Globus pallidus (tissue), 1 donor: ENCODE measurements around the gene FRMD4A.

Source experiments
- DNase-seq: peaks from one replicate; pipeline ENCODE4 v3.0.0-alpha.2; 2015; ENCODE audit warnings: low spot score

FRMD4A gene

DNA sequence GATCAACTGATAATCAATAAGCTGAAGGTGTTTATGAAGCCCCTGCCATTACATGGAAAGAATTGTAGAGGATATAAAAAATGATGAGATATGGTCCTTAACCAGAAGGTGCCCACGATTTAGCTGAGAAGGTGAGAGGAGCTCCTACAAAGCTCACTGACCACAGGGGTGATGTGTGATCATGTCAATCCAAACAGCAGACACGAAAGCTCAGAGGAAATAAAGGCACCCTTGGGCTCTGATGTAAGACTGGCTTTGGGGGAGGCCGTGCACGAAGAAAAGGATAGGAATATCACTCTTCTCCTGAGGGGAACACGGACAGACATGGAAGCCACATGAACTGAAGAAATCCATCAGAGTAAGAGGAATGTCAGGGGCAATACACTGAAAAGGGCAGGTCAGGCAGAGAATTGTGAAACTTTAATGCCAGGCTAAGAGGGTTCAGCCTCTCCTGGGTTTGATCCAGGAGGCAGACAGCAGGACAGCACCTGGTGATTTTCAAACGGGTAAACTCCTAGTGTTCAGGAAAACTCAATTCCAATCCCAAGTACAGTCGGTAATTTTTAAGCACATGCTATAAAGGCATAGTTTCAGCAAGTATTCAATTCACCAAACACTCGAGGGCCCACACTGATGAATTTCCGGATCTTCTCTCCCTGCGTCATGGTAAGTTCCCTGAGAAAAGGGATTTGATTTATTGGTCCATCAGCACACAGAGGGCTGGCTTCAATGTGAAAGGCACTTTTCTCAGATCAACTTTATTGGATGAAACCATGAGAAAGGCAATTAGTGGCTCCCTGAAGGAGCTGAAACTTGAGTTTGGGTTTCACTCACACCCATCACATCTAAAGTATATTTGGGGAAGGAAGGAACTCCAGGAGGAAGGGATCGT, 580.2 kb downstream of the FRMD4A start:
- no peak for DNase-seq

DNA sequence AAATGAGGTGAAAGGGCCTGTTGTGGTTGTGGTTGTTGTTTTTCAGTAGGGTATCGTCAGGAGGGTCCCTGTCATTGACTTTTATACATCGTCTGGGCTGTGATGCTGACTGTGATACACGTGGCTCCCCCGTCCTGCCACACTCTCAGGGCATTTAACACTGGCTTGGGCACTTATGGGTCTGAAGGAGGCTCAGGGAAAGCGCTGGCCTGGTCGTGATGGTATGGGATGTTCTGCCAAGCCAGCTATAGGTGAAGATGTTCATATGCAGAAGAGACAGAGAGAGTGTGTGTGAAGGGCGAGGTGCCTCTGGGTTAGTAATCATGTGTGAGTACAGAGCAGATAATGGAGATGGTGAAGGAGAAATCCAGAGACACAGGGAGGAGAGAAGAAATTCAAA, 585.5 kb downstream of the FRMD4A start:
- no peak for DNase-seq

DNA sequence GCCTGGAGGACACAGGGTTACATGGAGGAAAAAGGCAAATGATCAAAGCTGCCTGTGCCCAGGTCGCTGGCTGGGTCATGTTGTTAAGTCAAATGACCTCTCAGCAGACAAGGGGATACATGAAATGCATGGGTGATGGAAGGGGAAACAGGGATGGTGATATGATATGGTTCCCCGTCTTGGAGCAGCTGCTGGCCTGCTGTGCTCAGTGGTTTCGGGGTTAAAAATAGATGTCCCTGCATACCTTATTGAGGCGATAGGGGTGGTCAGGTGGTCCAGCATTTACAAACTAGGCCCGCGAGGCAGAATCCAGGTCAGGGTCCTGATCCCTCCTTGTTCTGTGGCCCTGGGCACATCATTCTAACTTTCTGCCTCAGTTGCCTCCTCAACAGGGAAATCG, 586.8 kb downstream of the FRMD4A start:
- no peak for DNase-seq

DNA sequence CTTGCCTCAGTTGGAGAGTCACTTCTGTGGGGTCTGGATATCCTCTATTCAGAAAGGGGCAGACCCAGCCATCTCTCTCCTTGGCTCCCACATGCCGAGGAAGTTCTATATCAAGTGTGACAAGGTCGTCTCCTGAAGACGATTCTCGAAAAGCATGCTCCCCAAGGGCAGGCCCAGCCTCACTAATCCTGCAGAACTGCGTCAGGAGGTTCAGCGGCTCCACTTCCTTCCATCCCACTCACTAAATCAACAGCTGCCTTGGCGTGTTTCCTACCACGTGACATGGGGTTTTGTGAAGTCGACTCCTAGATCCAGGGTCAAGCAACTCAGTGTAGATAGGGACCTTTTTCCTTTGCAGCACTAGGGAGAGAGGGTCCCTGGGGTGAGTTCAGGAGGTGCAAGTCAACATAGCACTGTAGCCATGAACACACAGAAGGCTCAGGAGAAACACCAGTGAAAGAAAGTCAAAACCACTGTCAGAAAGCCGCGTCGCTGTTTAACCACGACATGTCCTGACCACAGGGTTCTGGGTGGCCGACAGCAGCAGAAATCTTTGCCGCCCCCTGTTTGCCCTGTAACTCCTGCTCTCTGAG, 587.5 kb downstream of the FRMD4A start:
- no peak for DNase-seq

DNA sequence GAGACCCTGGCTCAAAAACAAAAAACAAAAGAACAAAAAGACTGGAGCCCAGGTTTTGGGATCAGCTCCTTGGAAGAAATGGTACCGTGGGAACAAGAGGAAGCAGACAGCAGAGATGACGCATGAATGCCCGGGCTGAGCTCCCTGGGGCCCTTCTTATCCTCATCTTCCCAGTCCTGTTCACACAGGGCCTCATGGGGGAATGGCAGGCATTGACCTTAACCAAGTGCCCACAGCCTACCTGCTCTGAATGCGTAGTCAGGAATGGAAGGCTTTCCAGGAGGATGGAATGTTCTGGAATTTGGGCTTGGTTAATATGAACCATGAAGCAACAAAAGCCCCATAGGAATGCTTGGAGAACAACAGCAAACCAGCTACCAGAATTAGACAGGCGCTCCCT, 589.3 kb downstream of the FRMD4A start:
- no peak for DNase-seq

DNA sequence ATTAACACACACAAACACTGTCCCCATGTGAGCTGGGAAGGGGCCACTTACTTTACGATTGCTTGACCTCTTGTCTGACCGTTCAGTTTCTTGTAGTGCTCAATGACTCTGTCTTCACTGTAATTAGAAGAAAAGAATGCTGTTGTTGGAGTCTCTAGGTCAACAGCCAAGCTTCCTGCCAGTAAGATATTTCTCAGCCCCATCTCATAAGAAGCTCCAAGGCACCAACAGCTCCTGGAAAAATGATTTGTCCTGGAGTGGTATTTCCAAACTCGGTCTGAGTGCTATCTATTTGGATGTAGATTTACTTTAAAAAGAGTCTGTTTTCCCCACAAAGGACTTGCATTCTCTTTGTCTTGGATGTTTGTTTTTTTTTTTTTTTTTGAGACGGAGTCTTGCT, 590.3 kb downstream of the FRMD4A start:
- no peak for DNase-seq

DNA sequence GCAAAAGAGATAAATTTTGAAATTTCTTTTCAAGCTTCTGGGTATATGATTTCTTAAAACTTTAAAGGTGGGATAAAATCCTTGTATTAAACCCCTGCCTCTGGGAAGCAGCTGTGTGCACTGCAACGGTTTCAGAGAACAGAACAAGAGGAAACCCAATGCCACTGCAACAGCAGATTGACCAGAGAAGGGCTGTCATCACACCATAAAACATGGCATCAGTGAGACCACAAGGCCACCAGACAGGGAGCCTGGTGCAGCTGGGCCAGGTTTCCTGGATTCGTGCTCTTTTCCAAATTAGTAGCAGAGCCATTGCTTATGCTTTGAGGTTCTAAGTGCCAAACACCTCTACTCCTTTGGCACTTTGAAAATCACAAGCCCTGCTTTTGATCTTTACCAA, 591.5 kb downstream of the FRMD4A start:
- DNase-seq: no peak

DNA sequence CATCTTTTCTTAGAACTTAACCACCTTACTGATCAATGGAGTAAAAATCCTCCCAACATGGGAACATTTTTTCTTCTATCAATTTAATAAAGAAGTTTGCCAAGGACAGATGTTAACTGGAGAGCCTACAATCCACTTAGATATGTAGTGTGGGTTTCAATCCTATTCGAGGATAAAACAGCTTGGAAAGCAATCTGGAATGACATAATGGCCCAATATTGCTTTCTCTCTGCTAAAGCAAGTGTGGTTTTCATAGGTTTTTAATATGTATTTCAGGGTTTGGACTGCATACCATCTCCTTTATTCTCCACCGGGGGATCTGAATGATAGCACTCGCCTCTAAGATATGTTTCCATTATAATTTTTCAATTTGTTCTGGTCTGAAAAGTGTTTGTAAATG, 594.2 kb downstream of the FRMD4A start:
- no peak for DNase-seq

DNA sequence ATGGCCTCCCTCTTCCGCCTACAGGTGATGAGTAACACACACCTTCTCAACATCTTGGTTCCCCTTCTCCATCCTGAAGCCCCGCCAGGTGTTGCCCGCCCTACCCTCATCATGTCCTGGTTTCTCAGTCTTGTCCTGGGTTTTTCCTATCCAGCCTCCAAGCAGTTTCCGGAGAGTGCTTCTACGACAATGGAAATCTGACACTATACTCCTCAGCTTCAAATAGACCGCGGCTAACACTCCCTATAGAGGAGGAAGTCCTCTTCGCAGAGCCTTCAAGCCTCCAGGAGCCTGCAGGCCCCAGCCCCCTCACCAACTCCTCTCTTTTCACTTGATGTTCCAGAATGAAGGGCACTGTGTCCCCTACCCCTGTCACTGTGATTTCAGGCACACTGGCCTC, 596.6 kb downstream of the FRMD4A start:
- DNase-seq: no peak

DNA sequence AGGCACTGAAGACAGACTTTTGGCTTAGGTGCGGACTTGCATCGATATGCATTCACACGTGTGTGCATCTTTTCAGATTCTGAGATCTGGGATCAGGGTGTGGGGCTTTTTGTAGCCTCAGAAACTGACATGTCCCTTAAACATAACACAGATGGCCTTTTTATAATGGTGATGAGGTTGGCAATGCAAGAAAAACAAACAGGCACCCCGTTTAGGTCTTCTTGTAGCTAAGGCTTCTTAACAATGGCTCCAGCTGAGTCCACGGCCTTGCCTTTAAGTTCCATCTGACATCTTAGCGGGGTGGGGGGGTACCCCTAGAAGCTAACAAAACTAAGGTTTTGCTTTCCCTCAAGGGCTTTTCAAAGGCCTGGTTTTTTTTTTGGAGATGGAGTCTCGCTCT, 597.7 kb downstream of the FRMD4A start:
- DNase-seq: no peak

DNA sequence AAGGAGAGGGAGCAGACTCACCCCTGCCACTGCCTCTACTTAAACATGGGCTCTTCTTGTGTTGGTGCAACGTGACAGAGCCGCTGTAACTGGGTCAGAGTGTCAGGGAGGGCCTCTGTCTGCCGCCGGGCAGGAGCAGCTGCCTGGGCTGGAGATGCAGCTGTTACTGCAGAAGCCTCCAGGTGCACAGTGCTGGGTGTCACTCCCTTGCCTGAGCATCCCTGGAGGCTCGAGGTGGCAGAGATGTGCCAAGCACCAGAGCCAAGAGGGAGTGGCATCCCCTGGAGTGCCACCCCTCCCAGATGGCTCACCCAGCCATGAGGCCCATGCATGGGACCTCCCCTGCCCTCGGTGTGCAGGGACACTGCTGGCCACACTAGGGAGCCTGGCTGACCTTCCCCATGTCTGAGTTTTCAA, 598.3 kb downstream of the FRMD4A start:
- DNase-seq: no peak

DNA sequence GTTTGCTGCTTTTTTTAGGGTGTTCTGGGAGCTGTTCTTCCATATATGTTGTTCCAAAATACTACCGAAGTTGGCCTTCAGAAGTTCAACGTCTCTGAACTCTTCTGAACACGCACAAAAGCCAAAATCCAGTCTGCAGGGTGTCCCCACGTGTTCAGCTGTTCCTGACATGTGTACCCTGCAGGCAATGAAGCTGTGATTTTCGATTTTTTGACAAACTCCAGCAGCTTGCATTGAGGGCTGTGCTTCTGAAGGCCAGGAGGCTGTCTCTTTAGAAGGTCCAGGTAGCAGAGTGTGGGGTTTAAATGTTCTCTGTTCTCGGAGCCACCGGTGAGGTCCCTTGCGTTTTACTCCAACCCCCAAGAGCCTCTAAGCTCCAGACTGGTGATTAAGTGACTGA, 598.9 kb downstream of the FRMD4A start:
- no peak for DNase-seq

DNA sequence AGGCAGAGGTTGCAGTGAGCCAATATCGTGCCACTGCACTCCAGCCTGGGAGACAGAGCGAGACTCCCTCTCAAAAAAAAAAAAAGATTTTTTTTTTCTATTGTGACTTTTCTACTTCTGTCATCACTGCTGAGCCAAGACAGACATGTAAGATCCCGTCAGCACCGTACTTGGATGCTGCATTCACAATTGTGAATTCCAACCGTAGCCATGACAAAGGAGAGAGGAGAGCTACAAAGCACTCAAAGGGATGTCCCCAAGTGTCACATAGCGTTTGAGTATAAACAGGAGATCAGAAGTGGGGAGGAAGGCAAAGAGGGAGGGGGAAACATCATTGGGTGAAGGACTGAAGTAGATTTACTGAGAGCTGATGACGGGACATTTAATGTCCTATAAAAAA, 599.8 kb downstream of the FRMD4A start:
- DNase-seq: no peak

DNA sequence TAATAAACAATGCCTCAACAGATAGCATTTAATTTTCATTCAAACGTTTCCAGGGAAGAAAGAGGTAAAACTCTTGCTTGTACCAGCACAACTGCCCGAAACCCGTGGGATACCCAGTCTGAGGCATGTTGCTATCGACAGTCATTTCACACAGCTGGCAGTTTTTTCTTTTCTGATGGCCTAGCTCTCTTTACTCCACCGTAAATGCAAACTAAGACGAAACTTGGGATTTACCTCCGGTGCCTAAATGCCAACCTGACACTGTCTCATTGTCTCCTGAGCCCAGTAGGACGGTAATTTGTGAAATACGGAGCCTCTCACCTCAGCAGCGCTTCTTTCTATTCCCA, 600.4 kb downstream of the FRMD4A start:
- DNase-seq: no peak

DNA sequence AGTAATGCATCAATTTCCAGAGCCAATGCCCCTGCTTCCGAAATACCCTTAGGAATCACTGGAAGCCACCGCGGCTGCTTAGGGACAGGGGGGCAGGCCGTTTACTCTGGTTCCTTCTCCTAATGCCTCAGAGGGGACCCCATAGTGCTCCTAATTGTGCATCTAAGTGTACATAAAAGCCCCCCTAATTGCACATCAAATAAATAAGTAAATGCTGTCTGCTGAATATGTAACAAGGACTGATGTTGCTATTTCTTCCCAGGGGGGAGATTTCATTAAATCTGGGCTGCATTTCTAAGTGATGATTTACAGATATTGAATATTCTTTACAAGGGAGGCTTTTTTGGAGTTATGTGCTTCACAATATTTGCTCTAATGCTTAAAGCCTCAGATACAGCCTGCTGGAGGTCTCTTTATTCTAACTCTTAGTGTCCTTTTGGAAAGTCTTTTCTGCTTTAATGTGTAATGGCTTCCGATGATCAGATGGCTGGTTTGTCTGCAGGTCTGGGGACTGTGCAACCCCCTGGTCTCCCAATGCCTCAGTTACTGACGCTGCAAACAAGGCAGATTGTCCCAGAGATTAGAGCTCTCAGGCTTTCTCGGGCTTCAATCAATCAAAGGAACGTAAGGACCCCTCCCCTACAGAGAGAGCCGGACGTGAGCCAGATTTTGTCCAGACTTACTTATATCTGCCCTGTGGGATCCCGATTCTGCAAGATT, 601.0 kb downstream of the FRMD4A start:
- no peak for DNase-seq

DNA sequence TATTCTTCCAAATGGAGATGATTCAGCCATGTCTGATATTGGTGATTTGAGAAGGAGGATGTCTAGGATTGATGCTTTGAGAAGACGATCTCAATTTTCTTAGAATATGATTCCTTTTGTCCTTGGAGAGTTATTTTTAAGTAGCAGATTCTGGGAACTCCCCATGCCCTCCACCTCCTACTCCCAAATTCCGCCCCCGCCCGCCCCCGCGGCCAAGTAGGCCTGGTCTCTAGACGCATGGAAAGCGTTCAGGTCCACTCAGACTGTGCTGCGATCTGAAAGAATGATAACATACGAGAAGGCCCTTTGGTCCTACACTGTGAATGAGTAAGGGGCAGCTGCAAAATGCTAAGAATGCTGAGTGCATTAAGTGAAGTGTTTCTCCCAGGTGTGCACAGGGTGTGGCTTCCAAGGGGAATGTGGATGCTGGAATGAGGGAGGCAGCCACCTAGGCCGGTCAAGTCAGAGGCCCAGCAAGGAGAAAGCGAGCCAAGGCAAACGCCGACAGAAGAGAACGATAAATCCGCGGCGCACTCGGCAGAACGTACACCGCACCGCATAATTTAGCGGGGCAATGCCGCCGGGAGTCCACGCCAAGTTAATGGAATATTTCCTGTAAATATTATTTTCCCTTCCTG, 601.7 kb downstream of the FRMD4A start:
- no peak for DNase-seq

DNA sequence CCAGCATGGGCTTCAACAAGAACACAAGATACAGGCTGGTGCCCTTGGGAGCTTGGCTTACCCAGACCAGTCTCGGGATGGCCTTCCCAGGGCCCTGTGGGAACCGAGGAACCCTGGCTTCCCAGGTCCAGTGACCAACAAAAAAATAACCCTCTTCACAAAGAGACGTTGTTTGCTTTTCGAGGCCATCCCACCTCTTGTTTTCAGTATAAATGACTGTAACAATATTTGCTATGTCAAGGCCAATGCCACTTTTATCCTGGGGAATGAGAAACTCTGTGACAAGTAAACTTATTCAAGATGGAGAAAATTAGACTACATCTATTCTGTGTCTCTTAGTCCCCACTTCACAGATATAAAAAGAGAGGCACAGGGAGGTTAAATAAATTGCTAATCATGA, 605.1 kb downstream of the FRMD4A start:
- no peak for DNase-seq

DNA sequence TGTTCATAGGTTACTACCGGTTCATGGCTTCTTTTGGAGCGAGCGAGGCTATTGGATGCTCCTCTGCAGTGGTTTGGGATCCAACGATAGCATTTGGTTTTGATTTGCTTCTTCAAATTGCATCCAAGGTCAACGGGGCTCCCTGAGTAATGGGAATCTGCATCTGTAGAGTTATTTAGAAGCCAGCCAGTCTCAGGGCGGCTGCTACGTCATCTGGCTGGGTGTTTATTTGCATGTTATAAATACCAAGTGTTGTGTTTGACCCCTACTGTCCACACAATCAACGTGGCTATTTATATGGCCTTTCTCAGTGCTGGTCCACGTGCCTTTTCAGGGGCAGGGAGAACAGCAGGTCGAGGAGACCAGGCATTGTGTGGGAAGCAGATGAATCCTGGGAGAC, 606.2 kb downstream of the FRMD4A start:
- DNase-seq: peak; percentile 37

DNA sequence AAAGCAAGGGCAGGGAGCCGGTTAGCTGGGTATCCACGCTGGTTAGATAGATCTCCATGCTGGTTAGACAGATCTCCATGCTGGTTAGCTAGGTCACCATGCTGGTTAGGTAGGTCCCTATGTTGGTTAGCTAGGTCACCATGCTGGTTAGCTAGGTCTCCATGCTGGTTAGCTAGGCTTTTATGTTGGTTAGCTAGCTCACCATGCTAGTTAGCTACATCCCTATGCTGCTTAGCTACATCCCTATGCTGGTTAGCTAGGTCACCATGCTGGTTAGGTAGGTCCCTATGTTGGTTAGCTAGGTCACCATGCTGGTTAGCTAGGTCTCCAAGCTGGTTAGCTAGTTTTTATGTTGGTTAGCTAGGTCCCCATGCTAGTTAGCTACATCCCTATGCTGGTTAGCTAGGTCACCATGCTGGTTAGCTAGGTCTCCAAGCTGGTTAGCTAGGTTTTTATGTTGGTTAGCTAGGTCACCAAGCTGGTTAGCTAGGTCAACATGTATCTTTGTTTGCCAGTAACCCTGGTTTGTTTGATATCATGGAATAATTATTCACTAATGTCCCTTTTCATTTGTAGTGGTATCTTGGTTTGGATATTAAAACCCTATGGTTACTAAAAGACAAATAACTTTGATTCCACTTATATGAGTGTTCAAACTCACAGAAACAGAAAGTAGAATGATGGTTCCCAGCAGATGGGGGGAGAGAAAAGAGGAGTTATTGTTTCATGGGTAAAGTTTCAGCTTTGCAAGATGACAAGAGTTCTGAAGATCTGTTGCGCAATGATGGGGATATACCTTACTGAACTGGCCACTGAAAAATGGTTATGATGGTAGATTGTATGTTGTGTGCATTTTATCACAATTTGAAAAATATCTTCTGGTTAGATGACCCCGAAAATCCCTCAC, 607.7 kb downstream of the FRMD4A start:
- no peak for DNase-seq

DNA sequence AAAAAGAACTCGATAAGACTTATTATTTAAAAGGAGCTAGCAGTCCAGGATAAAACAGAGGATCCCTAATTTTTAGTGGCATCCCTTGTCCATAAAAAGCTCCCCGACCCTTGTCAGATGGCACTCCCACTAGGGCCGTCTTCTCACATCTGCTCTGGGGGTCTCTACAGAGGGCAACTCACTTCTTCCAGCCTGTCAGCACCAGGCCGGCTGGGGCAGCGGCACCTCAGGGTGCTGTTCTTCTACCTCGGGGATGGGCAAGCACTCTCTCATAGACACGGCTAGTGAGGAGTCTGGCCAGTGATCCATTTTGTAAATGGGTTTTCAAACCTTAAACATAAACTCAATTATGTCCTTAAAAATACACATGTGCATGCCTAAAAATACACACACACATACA, 609.2 kb downstream of the FRMD4A start:
- no peak for DNase-seq

DNA sequence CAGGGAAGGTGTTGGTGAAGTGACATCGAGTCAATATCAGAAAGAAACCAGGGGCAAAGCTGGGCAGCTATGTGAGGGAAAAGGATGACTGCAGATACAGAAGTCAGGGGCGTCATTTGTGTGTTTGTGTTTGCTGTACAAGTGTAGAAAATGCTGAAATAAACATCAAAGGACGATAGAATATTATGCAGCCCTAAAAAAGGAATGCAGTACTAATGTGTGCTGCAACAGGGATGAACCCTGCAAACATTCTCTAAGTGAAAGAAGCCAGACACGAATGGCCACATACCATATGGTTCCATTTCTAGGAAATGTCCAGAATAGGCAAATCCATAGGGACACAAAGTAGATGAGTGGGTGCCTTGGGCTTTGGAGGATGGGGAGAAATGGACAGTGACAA, 610.0 kb downstream of the FRMD4A start:
- DNase-seq: no peak

DNA sequence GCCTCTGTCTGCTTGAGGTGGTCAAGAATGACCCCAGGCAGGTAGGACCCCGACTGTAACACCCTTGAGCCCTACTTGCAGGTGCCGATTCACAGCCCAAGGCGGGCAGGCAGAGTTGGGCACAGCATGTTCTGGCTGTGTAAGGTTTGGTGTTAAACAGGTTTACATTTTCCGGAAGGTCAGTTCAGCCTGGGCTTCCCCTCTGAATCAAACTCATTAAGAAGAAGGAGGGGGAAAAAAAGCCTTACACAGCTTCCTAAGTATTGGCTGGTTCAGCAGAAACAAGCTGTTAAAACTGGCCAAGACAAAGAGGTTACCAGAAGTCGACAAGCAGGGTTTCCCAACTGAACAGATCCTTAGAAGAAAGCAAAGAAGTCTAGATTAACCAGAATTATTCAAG, 611.3 kb downstream of the FRMD4A start:
- no peak for DNase-seq
